Natural killer cell (primary cell): ENCODE data around the gene ABCC4. TPM values are rescaled to one million over a fixed set of nuclear protein-coding genes. Genes with fewer than 3 reads are reported as not detected.

Experiments used
- ATAC-seq, 3 donors: fragments of 150-1000 bp in 2 of 3; fragments of 200-7000 bp in 1 of 3; cut with Tn5 transposase; 1 replicate in 1 of 3; 2 replicates in 2 of 3; pipeline ENCODE4 v1.10.0; 2021; ENCODE audit warnings: mild to moderate bottlenecking in 2 of 3, moderate library complexity in 2 of 3
- DNase-seq, 2 donors: peaks; one replicate each; pipeline versions ENCODE4 v3.0.0 to v3.0.0-alpha.2; 2013 to 2021; ENCODE audit warnings: mixed read lengths in 1 of 2
- H3K27ac ChIP-seq: one replicate; pipeline ENCODE4 v1.5.1; 2013; ENCODE audit warnings: mild to moderate bottlenecking, low read length
- H3K27me3 ChIP-seq: one replicate; pipeline ENCODE4 v1.6.1; 2013; ENCODE audit warnings: low read length; ENCODE audit not compliant: control insufficient read depth, insufficient read depth
- H3K36me3 ChIP-seq: one replicate; pipeline ENCODE4 v1.6.1; 2013; ENCODE audit warnings: low read length; ENCODE audit not compliant: control insufficient read depth, insufficient read depth
- H3K4me1 ChIP-seq: one replicate; pipeline ENCODE4 v1.6.1; 2013; ENCODE audit warnings: low read length; ENCODE audit not compliant: control insufficient read depth, insufficient read depth
- H3K4me3 ChIP-seq: one replicate; pipeline ENCODE4 v1.5.1; 2013; ENCODE audit warnings: low read length
- H3K9me3 ChIP-seq: one replicate; pipeline ENCODE4 v1.6.1; 2013; ENCODE audit warnings: low read length; ENCODE audit not compliant: control insufficient read depth, insufficient read depth
- H3K27ac Mint-ChIP-seq, 2 donors: one replicate each; pipeline ENCODE4 v1.8.0; 2022; ENCODE audit warnings: mild to moderate bottlenecking in 2 of 2, mixed read lengths in 2 of 2, moderate library complexity in 1 of 2
- H3K27me3 Mint-ChIP-seq, 2 donors: one replicate each; pipeline ENCODE4 v1.8.0; 2022; ENCODE audit warnings: low read depth in 2 of 2, mixed read lengths in 2 of 2
- H3K36me3 Mint-ChIP-seq: one replicate; pipeline ENCODE4 v1.8.0; 2022; ENCODE audit warnings: mixed read lengths
- H3K4me1 Mint-ChIP-seq, 2 donors: one replicate each; pipeline ENCODE4 v1.8.0; 2022; ENCODE audit warnings: mixed read lengths in 2 of 2
- H3K4me3 Mint-ChIP-seq: one replicate; pipeline ENCODE4 v1.8.0; 2022; ENCODE audit warnings: mild to moderate bottlenecking, moderate library complexity, mixed read lengths
- H3K9me3 Mint-ChIP-seq, 2 donors: one replicate each; pipeline ENCODE4 v1.8.0; 2022; ENCODE audit warnings: mixed read lengths in 2 of 2
- WGBS: methylation state at CpG from one replicate; pipeline ENCODE4 v1.1.7; 2013; ENCODE audit warnings: missing lambda C conversion rate; ENCODE audit not compliant: insufficient coverage; 5-methylcytosine and 5-hydroxymethylcytosine counted together
- intact Hi-C: fragments of 100-400 bp; cut with micrococcal nuclease; formaldehyde crosslinking; loops from one replicate; pipeline ENCODE4 v1.14.2; 2022
- total RNA-seq, 4 donors: library from RNA; stranded (reverse); fragments of 120-200 nt in 1 of 4; gene quantifications; one replicate each; pipeline versions ENCODE4 v1.2.3 to v1.2.4, GENCODE V29; 2013 to 2022
- TF ChIP-seq, protein P1 (sequence below): fragments of 200-600 bp; IDR thresholded peaks from one replicate; pipeline ENCODE4 v1.8.0; 2022; ENCODE audit warnings: antibody characterized with exemption

Gene ABCC4
- total RNA-seq, 3 donors from 2014 or later (not counting 1 experiment from before 2014, with no cell fraction given), result 4.8 to 10.3 (median 6.5) TPM

DNA sequence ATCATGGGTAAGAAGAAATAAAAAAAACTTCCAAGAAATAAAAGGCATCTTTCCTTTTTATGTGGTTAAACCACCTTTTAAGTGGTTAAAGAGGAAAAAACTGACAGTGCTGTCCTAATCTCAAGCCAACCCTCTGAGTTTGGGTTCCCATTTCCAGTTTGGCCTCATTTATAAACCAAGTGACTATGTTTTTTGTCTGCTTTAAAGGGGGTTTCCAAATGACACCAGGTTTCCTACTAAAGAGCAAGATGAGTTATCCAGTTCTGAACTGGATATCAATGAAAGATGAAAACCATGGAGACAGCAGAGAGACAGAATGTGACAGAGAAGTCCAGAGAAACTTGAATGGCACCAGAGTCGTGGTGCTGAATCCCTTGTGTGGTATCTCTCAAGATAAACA, 251.5 kb downstream of the ABCC4 start:
- WGBS, result 94% methylated on average over 1 of the region's 1 CpG
- intact Hi-C loops, result no loop called here
- no peak overlapping the region for H3K4me3 ChIP-seq
- no peaks in the 10 kb centered on the region for H3K4me1 ChIP-seq
- Mint-ChIP-seq H3K27me3 (no peaks in the 10 kb centered on the region), H3K4me1 (no peaks in the 10 kb centered on the region), H3K4me3 (no peak overlapping the region), H3K36me3 (no peaks in the 10 kb centered on the region), H3K27ac (no peak overlapping the region), H3K9me3 (no peaks in the 10 kb centered on the region)
- TF ChIP-seq, protein P1, sequence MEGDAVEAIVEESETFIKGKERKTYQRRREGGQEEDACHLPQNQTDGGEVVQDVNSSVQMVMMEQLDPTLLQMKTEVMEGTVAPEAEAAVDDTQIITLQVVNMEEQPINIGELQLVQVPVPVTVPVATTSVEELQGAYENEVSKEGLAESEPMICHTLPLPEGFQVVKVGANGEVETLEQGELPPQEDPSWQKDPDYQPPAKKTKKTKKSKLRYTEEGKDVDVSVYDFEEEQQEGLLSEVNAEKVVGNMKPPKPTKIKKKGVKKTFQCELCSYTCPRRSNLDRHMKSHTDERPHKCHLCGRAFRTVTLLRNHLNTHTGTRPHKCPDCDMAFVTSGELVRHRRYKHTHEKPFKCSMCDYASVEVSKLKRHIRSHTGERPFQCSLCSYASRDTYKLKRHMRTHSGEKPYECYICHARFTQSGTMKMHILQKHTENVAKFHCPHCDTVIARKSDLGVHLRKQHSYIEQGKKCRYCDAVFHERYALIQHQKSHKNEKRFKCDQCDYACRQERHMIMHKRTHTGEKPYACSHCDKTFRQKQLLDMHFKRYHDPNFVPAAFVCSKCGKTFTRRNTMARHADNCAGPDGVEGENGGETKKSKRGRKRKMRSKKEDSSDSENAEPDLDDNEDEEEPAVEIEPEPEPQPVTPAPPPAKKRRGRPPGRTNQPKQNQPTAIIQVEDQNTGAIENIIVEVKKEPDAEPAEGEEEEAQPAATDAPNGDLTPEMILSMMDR, result no peak
- DNase-seq (no peak), ATAC-seq (no peak)
- H3K9me3 ChIP-seq, result no peaks in the 10 kb centered on the region
- no peak overlapping the region for H3K27ac ChIP-seq
- no peaks in the 10 kb centered on the region for H3K27me3 ChIP-seq
- no peaks in the 10 kb centered on the region for H3K36me3 ChIP-seq

DNA sequence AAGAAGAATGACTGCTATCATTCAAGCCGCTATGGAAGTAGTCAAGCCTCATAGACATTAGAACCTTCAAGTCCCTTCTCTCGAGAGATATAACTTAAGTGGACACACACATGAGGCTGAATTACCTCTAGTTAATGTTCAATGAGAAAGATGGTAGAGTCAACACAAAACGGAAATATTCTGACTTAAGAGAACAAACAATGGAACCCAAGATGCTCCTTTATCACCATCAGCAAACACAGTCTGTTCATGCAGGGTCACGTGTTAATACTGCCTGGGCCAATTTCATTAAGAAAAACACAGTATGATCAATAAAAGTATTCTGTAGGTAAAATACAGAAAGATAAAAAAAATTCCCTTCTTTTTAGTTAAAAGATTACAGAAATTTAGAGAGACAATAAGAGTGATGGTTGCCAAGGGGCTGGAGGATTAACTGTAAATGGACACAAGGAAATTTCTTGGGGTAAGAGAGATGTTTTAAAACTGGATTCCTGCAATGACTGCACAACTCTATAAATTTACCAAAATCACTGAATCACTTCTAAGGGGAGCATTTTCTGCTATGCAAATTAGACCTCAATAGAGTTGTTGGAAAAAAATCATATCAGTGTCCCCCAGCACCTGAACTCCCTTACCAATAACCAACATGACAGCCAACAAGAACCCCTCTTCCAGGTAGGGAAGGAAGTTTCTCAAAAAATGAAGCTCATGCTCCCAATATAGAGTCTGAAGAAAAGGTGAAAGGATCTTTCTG, 256.6 kb downstream of the ABCC4 start:
- H3K36me3 Mint-ChIP-seq, result peaks cover 5% of the 10 kb centered on the region
- Histone ChIP-seq H3K27ac (no peak overlapping the region), H3K36me3 (no peaks in the 10 kb centered on the region), H3K4me1 (no peaks in the 10 kb centered on the region), H3K27me3 (no peaks in the 10 kb centered on the region), H3K4me3 (no peak overlapping the region), H3K9me3 (no peaks in the 10 kb centered on the region)
- intact Hi-C loops, result no loop called here
- H3K4me1 Mint-ChIP-seq, result no peaks in the 10 kb centered on the region
- no peak overlapping the region for H3K27ac Mint-ChIP-seq
- no peak for DNase-seq
- TF ChIP-seq, protein P1, result no peak
- WGBS, result 94% methylated on average over 3 of the region's 4 CpGs
- peaks cover 0 to 3% of the 10 kb centered on the region in 2 donors for H3K9me3 Mint-ChIP-seq
- no peak for ATAC-seq
- no peak overlapping the region for H3K4me3 Mint-ChIP-seq
- H3K27me3 Mint-ChIP-seq, result no peaks in the 10 kb centered on the region

DNA sequence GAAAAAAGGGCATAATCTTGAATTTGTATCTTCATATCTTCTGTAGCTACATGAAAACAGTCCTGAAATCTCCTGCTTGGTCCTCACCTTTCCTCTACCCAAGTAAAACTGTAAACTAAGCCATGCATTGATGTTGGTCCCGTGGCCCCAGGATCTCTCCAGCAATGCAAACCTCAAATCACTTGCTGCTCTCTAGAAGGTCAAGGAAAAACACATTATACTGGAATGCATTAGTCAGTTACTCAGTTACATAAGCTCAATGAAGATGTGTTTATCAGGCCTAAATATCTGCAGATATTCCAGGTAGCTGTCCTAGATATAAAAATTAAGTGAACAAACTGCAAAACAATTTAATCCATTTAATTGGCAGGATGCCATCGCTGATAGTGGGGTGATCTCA, 261.8 kb downstream of the ABCC4 start:
- intact Hi-C loops, result no loop called here
- Histone ChIP-seq H3K27me3 (no peaks in the 10 kb centered on the region), H3K36me3 (no peaks in the 10 kb centered on the region), H3K4me1 (no peaks in the 10 kb centered on the region), H3K9me3 (no peaks in the 10 kb centered on the region), H3K27ac (no peak overlapping the region), H3K4me3 (no peak overlapping the region)
- Mint-ChIP-seq H3K36me3 (peaks cover 5% of the 10 kb centered on the region), H3K27ac (no peak overlapping the region), H3K4me1 (no peaks in the 10 kb centered on the region), H3K4me3 (no peak overlapping the region), H3K27me3 (no peaks in the 10 kb centered on the region), H3K9me3 (peaks cover 0 to 3% of the 10 kb centered on the region in 2 donors)
- 90% methylated on average over 2 of the region's 2 CpGs for WGBS
- TF ChIP-seq, protein P1, result no peak
- ATAC-seq (no peak), DNase-seq (no peak)

DNA sequence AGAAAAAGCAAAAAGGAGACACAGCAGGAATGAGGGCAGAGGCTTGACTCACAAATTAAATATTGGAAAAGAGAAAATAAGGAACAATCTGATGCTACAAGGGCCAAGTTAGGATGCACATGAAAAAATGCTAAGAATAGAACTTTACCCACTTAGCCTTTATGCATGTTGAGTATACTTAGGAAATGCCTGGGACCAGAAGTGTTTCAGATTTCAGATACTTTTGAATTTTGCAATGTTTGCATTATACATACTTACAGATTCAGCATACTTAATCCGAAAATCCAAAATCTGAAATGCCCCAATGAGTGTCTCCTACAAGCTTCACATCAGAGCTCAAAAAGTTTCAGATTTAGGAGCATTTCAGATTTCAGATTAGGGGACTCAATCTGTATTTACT, 262.3 kb downstream of the ABCC4 start:
- ATAC-seq (no peak), DNase-seq (no peak)
- no peaks in the 10 kb centered on the region for H3K9me3 ChIP-seq
- H3K4me1 ChIP-seq, result no peaks in the 10 kb centered on the region
- no peaks in the 10 kb centered on the region for H3K36me3 ChIP-seq
- H3K27ac ChIP-seq, result no peak overlapping the region
- H3K4me1 Mint-ChIP-seq, result no peaks in the 10 kb centered on the region
- no peak overlapping the region for H3K4me3 Mint-ChIP-seq
- H3K27ac Mint-ChIP-seq, result no peak overlapping the region
- H3K27me3 ChIP-seq, result no peaks in the 10 kb centered on the region
- TF ChIP-seq, protein P1, result no peak
- H3K4me3 ChIP-seq, result no peak overlapping the region
- intact Hi-C loops, result no loop called here
- peaks cover 5% of the 10 kb centered on the region for H3K36me3 Mint-ChIP-seq
- peaks cover 0 to 3% of the 10 kb centered on the region in 2 donors for H3K9me3 Mint-ChIP-seq
- WGBS, result 100% methylated on average over 1 of the region's 1 CpG
- H3K27me3 Mint-ChIP-seq, result no peaks in the 10 kb centered on the region
